ENCODE measurements around the gene CLEC20A.

CLEC20A gene

DNA sequence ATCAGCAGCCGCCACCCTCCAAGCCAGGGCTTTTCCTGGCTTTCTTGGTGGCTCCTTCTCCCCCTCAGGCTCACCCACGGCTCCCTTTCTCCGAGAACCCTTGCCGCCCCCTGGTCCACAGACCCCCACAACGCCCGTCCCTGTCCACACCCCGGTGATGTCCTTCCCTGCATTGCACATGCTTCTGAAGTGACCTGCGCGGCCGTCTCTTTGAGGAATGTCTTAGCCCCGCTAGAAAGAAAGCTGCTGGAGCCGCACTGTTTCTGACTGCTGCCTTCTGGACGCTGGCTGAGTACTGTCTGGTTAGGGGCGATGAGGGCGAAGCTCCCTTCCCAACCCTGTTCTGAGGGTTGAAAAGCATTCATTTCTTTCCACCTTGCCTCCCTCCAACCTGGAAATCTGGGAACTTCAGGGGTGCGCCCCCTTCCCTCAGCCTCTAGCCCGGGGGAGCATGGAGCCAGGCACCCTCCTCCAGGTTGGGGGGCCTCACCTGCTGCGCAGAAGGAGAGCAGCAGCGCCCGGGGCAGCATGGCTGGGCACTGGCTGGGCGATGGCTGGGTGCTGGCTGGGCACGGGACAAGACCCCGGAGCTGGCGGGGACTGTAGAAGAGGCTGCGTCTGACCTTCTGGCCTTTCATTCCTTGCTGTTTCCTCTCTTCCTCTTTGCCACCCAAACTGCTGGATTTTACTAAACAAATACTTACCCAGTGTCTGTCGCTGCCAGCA is at the start of gene CLEC20A:
Gene CLEC20A (minus strand): TSS at position 555 of the 726 bp plus-strand sequence. CDS start 25 bp downstream, at position 530.
- no peak for DNase-seq (ENCODE audit: low read depth, low spot score)

DNA sequence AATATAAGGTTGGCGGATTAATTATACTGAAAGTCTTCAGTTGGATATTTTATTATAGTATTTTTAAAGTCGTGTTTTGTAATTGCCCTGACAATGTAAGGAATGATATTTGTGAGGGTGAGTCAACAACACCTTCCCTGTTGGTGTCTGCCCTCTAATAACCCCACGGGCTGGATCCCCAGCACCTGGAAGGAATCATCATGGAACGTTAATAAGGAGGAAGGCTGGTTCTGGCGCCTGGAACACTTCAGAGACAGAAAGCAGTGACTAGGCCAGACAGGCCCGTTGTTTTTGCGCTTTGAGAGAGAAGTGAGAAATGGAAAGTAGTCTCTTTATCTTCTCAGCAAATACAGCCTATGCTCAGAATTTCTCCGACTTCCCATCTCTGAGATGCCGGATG is 47.8 kb upstream of the CLEC20A start:
- no peak for DNase-seq (ENCODE audit: low read depth, low spot score)

DNA sequence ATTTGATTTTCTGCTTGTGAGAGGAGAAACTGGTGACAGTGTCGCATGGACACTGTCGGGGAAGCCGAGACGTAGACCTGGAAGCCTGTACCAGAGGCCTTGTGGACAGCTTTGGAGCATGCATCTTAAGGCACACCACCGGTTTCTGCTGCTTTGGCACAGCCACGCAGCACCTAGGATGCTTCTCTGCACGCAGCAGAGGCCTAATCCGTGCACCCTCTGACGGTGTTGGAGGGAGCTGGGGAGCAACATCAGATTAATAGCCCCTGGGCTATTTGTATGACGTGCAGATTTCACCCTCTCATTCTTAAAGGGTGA is 46.5 kb upstream of the CLEC20A start:
- no peak for DNase-seq (ENCODE audit: low read depth, low spot score)

DNA sequence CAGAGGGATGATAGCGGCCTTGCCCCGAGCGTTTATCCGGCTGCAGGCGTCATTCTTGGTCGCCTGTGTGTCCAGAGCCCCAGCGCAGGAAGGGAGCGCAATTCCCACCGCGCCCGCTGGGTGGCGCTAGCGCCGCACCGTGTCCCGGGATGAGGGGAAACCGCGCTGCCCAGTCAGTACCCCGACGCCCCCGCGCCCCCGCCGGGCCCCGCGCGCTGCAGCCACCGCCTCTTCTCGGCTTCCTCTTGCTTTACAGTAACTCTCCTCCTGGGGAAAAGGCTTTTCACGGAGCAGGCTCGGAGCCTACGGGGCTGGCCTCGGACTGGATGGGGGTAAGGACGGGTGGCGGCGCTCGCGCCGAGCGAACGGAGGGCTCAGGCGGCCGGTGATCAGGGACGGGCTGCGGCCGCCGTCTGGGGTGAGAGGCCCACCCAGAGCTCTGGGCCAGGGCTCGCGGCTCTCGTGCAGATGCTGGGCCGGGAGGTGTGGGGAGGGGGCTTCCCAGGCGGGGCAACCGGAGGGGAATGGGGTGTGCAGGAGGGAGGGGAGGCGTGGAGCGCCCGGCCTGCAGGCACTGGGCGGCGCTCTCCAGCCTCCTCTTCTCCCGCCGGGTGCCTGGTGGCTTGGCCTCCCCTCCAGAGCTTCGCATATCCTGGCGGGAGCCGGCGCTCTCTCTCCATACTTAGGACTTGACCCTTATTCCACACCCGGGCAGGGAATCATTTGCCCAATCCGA is 46.0 kb upstream of the CLEC20A start:
- DNase-seq (ENCODE audit: low read depth, low spot score) = no peak

DNA sequence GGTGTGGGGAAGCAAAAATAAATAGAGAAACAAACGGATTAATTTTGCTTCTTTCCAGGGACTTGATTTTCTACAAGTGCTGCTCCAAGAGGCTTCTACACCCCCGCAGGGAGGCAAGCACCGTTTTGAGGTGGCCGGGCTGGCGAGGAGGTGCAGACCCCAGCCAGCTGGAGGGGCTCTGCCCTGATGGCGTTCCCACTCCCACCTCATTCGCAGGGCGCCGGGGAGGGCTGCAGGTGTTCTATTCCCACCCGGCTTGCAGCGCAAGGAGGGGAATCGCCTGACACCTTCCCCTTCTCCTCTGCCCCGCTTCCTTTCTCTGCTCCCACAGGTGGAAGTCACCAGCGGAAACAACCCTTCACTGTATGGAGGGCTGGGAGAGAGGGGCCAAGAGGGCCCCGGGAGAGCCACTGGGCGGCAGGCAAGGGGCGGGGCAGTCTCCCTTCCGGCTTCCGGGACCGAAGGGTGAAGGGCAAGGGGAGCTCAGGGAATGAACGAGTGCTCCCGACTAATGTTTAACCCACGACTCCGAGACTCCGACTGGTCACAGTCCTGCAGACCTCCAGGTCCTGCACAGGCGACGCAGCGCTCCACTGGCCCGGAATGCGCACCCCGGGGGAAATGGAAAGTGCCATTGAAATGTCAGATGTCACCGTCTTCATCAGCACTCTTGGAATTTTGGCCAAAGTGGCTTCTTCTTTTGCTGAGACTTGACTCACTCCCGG is 45.2 kb upstream of the CLEC20A start:
- no peak for DNase-seq (ENCODE audit: low read depth, low spot score)

DNA sequence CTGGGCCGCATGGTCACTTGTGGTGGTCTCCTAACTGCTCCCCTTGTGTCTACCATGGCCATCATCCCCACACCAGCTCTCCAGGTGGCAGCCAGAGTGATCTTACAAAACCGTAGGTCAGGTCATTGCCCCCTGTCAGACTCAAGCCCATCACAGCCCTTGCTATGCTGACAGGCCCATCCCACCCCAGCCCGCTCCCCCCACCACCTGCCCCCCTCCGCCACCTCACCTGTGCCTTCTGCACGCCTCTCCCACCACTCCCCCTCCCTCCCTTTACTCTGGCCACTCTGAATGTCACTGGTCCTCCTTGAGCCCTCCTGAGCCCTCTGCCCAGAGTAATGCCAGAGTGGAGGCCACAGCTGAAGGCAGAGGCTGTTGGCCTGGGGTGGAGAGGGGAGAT is 44.6 kb upstream of the CLEC20A start:
- no peak for DNase-seq (ENCODE audit: low read depth, low spot score)

DNA sequence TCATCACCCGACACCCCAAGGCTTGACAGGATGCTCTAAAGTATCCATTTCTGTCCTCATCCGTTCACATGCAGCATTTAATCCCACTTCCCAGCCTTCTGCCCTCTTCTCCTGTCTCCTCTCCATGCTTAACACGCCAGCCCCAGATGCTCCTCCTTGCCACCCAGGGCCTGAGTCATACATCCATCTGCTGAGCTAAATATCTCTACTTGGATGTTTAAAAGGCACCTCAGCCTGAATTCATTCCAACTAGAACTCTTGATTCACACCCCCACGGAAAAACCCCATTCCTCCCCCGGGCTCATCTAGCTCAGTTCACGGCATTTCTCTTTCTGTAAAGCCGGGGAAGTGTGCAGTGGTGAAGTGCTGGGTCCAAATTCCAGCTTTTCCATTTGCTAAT is 43.9 kb upstream of the CLEC20A start:
- DNase-seq (ENCODE audit: low read depth, low spot score) = no peak

DNA sequence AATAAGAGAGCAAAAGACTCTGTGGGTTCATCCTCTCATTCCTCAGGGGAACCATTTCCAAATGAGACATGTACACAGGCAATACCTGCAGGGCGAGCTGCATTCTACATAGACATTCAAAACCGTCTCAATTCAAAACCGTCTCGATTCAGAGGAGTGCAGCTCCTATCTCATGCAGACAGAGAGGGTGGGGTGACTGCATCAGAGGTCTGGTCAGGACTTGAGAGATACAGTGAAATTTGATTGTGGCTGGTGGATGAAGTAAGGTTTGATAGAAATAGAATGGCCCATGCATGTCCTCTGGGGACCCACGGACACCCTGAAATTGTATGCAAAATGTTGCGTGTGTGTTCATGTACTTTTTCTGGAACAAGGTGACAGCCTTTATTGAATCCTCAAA is 43.4 kb upstream of the CLEC20A start:
- DNase-seq (ENCODE audit: low read depth, low spot score) = no peak

DNA sequence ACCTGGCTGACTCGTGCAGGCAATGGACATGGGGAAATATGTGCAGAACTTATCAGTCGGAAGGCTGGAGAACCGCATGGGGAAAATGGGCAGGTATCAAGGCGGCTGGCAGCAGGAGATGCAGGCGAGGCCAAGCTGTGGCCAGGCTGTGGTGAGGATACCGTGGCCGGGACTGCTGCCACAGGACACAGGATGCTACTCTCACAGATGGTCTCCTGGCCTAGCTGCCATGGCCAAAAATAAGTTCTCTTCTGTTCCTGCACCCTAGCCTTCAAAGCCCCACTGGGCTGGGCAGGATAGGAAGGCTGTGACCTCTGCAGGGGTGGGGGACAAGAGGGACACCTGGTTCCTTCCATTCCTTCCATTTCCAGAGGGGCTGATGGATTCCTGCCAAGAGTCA is 42.5 kb upstream of the CLEC20A start:
- DNase-seq (ENCODE audit: low read depth, low spot score) = no peak

DNA sequence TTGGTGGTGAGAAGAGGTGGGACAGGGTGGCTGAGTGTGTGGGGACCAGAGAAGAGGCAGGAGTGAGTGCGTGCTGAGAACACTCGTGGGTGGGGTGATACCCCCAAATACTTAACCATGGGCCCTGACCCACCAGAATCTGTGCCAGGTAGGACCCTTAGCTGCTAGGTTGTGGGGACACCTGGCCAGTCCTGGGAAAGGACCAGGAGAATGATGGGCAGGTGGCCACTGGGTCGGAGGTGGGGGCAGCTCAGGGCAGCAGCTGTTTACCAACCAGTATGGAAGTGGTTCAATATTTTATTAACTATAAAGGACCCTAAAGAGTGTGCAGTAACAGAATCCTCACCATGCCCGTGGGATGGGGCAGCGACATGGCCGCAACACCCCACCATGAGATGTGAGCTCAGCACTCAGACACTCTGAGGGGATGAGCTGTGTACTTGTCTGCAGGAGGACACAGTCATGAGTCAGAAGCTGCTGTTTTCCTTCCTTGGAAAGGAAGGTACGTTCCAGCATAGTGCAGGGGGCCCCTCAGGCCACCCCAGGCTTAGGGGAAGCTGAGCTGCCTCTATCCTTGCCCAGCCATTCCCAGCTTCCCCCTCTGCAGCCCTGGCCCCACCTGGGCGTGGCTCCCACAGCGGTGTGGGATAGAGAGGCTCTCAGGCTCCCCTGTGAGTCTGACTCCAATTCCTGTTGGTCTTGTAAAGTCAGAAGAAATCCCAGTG is 41.6 kb upstream of the CLEC20A start:
- no peak for DNase-seq (ENCODE audit: low read depth, low spot score)

DNA sequence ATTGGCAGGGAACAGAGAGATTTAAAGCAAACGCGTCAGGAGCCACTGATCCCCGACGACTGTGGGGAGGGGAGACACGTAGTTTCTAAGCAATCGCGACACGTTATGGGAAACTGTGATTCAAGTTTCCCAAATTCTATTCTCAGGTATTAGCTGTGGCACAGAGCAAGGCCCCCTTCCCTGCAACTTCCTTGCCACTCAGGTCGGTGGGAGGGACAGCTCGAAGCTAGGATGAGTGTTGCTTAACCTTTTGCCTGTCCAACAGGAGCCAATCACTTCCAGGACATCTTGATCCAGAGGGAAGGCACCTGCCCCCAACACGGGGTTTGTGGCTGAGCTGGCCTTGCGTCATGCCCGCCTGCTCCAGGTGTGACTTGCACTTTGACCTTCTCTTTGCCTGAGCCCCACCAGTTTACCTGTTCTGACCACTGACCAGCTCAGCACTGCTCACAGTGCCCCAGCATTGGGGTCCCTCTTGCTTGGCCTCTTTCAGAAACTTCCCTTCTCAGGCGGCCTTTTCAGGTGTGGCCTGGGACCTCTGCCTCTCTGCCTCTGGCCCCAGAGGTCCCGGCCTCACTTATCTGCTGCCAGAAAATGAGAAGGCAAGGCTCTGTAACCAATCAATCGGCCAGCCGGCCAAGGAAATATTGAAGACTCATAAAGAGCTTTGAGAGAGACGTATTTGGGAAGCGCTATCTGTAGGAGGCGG is 40.8 kb upstream of the CLEC20A start:
- DNase-seq (ENCODE audit: low read depth, low spot score) = no peak

DNA sequence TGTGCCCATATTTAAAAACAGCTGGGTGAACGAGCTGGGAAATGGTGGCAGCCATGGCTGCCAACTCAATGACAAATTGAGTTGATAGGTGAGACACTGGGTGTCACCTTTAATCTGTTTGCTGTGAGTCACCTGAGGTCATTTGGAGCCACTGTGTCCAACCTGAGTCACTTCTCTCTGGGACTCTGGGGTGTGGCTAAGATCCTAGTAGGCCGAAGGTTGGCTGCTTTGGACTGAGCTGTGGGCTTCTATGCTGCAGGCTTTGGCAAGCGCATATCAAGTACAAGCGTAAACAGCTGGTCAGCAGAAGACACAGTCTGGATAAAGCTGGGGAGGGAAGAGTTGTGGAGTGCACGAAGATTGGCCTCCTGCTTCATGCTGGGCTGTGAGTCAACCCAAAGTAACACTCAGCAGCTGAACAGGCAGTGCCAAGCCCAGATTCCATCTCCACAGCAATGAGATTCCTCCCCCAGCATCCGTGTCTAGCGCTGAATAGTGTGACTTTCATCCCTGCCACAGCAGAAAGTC is 40.1 kb upstream of the CLEC20A start:
- DNase-seq (ENCODE audit: low read depth, low spot score) = peak; percentile 86

DNA sequence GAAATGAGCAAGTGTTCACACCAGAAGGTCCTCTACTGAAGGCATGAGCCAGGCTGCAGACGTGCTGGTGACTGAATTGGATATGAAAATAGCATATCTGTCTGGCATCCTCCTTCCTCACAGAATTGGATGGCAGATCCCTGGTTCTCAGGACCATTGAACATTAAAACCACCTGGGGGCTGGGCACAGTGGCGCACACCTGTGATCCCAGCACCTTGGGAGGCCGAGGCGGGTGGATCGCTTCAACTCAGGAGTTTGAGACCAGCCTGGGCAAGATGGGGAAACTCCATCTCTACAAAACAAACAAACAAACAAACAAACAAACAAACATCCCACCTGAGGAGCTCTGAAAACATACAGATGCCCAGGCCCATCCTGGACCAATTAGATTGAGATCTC is 39.6 kb upstream of the CLEC20A start:
- no peak for DNase-seq (ENCODE audit: low read depth, low spot score)

DNA sequence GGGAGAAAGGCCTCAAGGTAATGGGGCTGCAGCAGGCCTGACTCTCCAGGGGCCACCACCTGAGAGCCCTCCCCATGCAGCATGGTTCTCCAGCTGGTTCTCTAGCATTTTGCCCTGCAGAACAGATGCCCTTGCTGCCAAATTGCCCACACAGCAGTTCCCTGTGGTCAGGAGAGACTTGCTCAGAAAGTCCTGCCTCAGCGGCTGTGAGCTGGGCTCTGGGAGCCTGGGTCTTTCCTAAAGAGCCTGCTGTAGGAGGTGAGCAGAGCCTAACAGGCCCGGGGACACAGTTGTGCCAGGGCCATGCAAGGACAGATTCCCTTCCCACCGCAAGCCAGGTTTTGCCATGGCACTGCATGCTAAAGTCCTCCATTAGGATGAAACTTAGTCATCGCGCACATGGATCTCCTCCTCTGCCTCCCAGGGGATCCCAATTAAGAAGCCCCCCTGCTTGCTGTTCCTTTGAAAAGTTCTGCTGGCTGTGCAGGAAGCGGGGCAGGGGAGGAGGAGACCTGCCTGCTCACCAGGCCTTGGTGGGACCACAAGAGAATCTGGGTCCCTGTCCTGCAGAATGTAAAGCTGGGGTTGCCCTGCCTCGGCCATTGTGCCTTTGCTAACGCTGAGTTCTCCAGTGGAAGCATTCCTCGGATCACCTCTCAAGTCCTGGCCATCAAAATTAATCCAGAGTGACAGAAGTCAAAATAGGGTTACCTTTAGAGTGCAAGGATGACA is 37.5 kb upstream of the CLEC20A start:
- no peak for DNase-seq (ENCODE audit: low read depth, low spot score)

DNA sequence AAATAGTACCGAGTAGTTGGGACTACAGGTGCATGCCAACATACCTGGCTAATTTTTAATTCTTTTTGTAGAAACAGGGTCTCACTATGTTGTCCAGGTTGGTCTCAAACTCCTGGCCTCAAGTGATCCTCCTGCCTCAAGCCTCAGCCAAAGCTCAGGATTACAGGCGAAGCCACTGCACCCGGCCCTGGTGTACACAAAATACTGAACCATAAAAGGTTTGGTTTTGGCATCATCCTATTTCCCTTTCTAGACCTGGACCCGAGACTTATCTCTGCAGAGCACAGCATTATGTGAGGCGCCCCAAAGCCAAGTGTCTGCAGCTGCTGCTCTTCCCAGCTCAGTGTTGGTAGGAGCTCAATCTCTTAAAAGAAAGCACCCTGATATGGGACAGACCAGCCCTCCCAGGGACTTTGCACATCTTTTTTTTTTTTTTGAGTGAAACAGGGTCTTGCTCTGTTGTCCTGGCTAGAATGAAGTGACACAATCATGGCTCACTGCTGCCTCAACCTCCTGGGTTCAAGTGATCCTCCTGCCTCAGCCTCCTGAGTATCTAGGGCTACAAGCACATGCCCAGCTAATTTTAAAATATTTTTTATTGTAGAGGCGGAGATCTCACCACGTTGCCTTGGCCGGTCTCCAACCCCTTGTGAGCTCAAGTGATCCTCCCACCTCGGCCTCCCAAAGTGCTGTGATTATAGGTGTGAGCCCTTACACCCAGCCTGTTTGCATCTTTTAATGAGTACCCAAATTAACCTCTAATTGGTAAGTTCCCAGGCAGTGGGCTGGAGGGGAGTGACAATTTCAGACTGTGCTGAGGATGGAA is 36.6 kb upstream of the CLEC20A start:
- no peak for DNase-seq (ENCODE audit: low read depth, low spot score)

DNA sequence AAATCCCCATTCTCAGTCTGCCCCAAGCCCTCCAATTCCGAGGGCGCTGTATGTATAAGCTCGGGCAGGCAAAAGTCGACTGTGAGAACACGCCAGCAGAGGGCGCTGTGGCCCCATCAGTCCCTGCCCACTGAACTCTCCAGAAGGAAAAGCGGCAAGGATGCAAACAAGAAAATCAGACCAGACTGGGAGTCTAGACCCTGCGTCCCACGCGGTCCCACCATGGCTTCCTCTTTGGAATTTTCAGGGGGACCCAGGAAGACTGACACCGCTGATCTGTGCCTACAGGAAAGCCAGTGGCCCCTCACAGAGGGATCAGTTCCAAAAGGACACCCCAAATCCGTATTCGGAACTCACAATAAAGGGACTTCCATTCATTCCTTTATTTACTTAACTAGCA is 35.6 kb upstream of the CLEC20A start:
- no peak for DNase-seq (ENCODE audit: low read depth, low spot score)

DNA sequence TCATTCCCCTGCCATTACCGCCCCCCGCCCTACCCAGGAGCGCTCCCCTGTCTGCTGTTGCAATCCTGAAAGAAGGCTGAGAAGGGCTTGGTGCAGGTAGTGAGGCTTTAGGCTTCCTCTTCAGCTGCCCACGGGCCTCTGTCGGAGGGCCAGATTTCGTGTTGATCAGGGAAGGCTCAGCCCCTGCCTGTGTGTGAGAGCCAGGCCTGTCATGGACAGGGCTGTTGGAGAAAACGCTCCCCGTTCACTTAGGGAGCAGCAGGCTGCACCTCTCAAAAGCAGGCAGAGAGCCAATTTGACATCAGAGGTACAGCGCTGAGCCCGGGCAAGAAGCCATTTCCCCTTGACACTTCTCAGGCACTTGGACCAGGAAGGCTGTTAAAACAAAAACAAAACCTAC is 35.1 kb upstream of the CLEC20A start:
- no peak for DNase-seq (ENCODE audit: low read depth, low spot score)

DNA sequence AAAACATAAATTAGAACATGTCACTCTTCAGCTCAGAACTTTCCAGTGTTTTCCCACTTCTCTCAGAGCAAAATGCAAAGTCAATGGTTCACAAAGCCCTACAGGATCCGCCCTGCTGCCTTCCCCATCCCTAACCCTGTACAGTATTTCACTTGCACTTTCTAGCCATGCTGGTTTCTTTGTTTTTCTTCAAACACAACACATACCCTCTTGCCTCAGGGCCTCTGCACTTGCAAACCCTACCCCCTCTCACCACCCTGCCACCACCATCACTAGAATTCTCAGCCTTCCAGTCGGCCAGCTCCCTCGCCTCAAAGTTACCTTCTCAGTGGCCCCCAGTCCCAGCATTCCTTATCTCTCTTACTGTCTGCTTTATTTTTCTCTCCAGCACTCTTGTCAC is 33.7 kb upstream of the CLEC20A start:
- DNase-seq (ENCODE audit: low read depth, low spot score) = no peak

DNA sequence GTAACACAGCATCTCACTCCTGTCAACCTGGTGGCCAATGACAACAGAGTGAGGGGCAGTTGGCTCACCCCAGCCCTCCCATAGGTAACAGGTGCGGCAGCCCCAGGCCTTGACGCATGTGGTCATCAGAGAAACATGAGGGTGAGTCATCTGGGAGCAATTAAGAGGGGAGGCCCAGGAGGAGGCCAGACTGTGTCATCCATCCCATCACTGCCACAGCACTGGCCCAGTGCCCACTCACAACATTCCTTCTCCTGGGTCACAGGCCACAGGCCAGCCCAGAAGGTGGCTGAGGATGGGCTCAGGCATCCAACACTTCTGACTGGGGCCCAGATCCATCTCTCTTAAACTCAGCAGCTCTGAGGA is 33.3 kb upstream of the CLEC20A start:
- DNase-seq (ENCODE audit: low read depth, low spot score) = no peak

Data from smooth muscle cell of the brain vasculature (primary cell).